Gastroesophageal sphincter (tissue), 4 donors: ENCODE data around the gene TRAPPC5. TPM values are rescaled to one million over a fixed set of nuclear protein-coding genes. Genes with fewer than 3 reads are reported as not detected.

Experiments used
- ATAC-seq: fragments of 150-250 bp; one replicate; pipeline ENCODE4 v1.9.1; 2016; ENCODE audit warnings: mild to moderate bottlenecking, moderate library complexity
- H3K27ac ChIP-seq, 4 donors: fragments of 200-600 bp; sonication (generic) in 3 of 4; 1 replicate in 3 of 4; 2 replicates in 1 of 4; pipeline ENCODE4 v1.5.1; 2016 to 2019
- H3K27me3 ChIP-seq: fragments of 200-600 bp; sonication (generic); one replicate; pipeline ENCODE4 v1.5.1; 2019
- H3K36me3 ChIP-seq, 2 donors: fragments of 200-600 bp; sonication (generic); one replicate each; pipeline ENCODE4 v1.5.1; 2019; ENCODE audit warnings: control low read depth in 1 of 2
- H3K4me1 ChIP-seq, 3 donors: fragments of 200-600 bp; sonication (generic); 1 replicate in 2 of 3; 2 replicates in 1 of 3; pipeline ENCODE4 v1.5.1; 2016 to 2019; ENCODE audit warnings: control low read depth in 2 of 3
- H3K4me3 ChIP-seq, 2 donors: fragments of 200-600 bp; sonication (generic); one replicate each; pipeline ENCODE4 v1.5.1; 2019; ENCODE audit warnings: mild to moderate bottlenecking in 1 of 2, moderate library complexity in 1 of 2
- H3K9me3 ChIP-seq, 3 donors: fragments of 200-600 bp; sonication (generic); one replicate each; pipeline ENCODE4 v1.5.1; 2017 to 2019; ENCODE audit warnings: control low read depth in 2 of 3
- CTCF ChIP-seq, 4 experiments: fragments of 200-600 bp in 2 of 4; fragments of 450-650 bp in 2 of 4; sonication (generic) in 1 of 4; IDR thresholded peaks; one replicate each; pipeline ENCODE4 v1.5.1; 2017 to 2019; ENCODE audit warnings: antibody characterized with exemption in 4 of 4, mild to moderate bottlenecking in 2 of 4, moderate library complexity in 2 of 4
- EP300 ChIP-seq: sonication (generic); formaldehyde crosslinking; IDR thresholded peaks from one replicate; pipeline ENCODE4 v1.6.1; 2017; ENCODE audit warnings: antibody characterized with exemption, mild to moderate bottlenecking
- POLR2A ChIP-seq, 2 donors: fragments of 450-650 bp; IDR thresholded peaks; one replicate each; pipeline ENCODE4 v1.6.1; 2017; ENCODE audit warnings: antibody characterized with exemption in 2 of 2, mild to moderate bottlenecking in 2 of 2, moderate library complexity in 1 of 2
- POLR2AphosphoS5 ChIP-seq: sonication (generic); formaldehyde crosslinking; IDR thresholded peaks from one replicate; pipeline ENCODE4 v1.6.1; 2017; ENCODE audit warnings: antibody characterized with exemption
- WGBS, 2 donors: methylation state at CpG; one replicate each; pipeline ENCODE4 v1.1.5; 2018; ENCODE audit warnings: low coverage in 1 of 2; 5-methylcytosine and 5-hydroxymethylcytosine counted together
- total RNA-seq, 4 donors: library from RNA; depleted of rRNA; stranded (reverse); fragments of >200 nt; gene quantifications; one replicate each; pipeline ENCODE4 v1.1.0, GENCODE V29; 2016

Gene TRAPPC5
- total RNA-seq, 4 donors from 2014 or later: 56.0 to 69.0 (median 64.0) TPM

- WGBS, 2 donors: 45 to 67% methylated on average over 7 to 15 of the region's 20 CpGs
- Histone ChIP-seq H3K27me3 (peaks cover 98% of the 10 kb centered on the region), H3K36me3 (no peaks in the 10 kb centered on the region), H3K4me1 (no peaks in the 10 kb centered on the region), H3K4me3 (no peak overlapping the region), H3K27ac (no peak overlapping the region), H3K9me3 (no peaks in the 10 kb centered on the region)
- ATAC-seq: no peak
- TF ChIP-seq POLR2AphosphoS5 (no peak), EP300 (no peak), CTCF (IDR thresholded peaks at IDR 0.05) (no peak), POLR2A (IDR thresholded peaks at IDR 0.05) (no peak)
These were observed 34.8 kb upstream of the TRAPPC5 start for GRCh38 chr19:7645656-7646425.

GRCh38 chr19:7646426-7646700 lies 34.3 kb upstream of the TRAPPC5 start:
- Histone ChIP-seq H3K4me3 (no peak overlapping the region), H3K27me3 (peaks cover 98% of the 10 kb centered on the region), H3K4me1 (no peaks in the 10 kb centered on the region), H3K27ac (no peak overlapping the region), H3K9me3 (no peaks in the 10 kb centered on the region), H3K36me3 (no peaks in the 10 kb centered on the region)
- TF ChIP-seq POLR2A (IDR thresholded peaks at IDR 0.05) (no peak), POLR2AphosphoS5 (no peak), CTCF (IDR thresholded peaks at IDR 0.05) (no peak), EP300 (no peak)
- ATAC-seq: no peak
- WGBS, 2 donors: no CpG with 5 or more reads among the region's 8 CpGs

GRCh38 chr19:7647156-7647555 lies 33.5 kb upstream of the TRAPPC5 start:
- no peak overlapping the region for H3K27ac ChIP-seq
- H3K27me3 ChIP-seq: peaks cover 94% of the 10 kb centered on the region
- TF ChIP-seq CTCF (IDR thresholded peaks at IDR 0.05) (no peak), POLR2AphosphoS5 (no peak), EP300 (no peak), POLR2A (IDR thresholded peaks at IDR 0.05) (no peak)
- H3K36me3 ChIP-seq: no peaks in the 10 kb centered on the region
- H3K9me3 ChIP-seq: no peaks in the 10 kb centered on the region
- no peak overlapping the region for H3K4me3 ChIP-seq
- WGBS, 2 donors: no CpG with 5 or more reads among the region's 26 CpGs
- peaks cover 0 to 5% (median 0%) of the 10 kb centered on the region in 3 donors for H3K4me1 ChIP-seq
- no peak for ATAC-seq

- no peak for TF ChIP-seq EP300
- TF ChIP-seq CTCF (IDR thresholded peaks at IDR 0.05): no peak
- no peak for TF ChIP-seq POLR2A (IDR thresholded peaks at IDR 0.05)
- TF ChIP-seq POLR2AphosphoS5: no peak
- Histone ChIP-seq H3K27ac (no peak overlapping the region), H3K9me3 (no peaks in the 10 kb centered on the region), H3K27me3 (peaks cover 81% of the 10 kb centered on the region), H3K36me3 (no peaks in the 10 kb centered on the region), H3K4me1 (peaks cover 0 to 9% (median 0%) of the 10 kb centered on the region in 3 donors), H3K4me3 (no peak overlapping the region)
- WGBS, 2 donors: 86 to 91% methylated on average over 9 of the region's 15 CpGs
- ATAC-seq: no peak
These were observed 32.2 kb upstream of the TRAPPC5 start for GRCh38 chr19:7648265-7649014.

GRCh38 chr19:7650148-7650547 lies 30.5 kb upstream of the TRAPPC5 start:
- 8 to 50% methylated on average over 1 to 2 of the region's 2 CpGs for WGBS, 2 donors
- Histone ChIP-seq H3K4me3 (no peak overlapping the region), H3K27me3 (peaks cover 64% of the 10 kb centered on the region), H3K27ac (no peak overlapping the region), H3K4me1 (peaks cover 0 to 9% (median 0%) of the 10 kb centered on the region in 3 donors), H3K9me3 (no peaks in the 10 kb centered on the region), H3K36me3 (no peaks in the 10 kb centered on the region)
- TF ChIP-seq EP300 (no peak), POLR2A (IDR thresholded peaks at IDR 0.05) (no peak), POLR2AphosphoS5 (no peak), CTCF (IDR thresholded peaks at IDR 0.05) (no peak)
- no peak for ATAC-seq
